Neuronal stem cell (in vitro differentiated cells): ENCODE data around the gene ELK4.
A peak's percentile ranks its signal among the peaks of the same experiment; 100 is the strongest.

Experiments used
- DNase-seq: peaks from one replicate; pipeline ENCODE4 v3.0.0-alpha.2; 2013; ENCODE audit warnings: low spot score
- H2AFZ ChIP-seq: one replicate; pipeline ENCODE4 v1.6.1; 2013; ENCODE audit warnings: mild to moderate bottlenecking, low read length, inconsistent platforms
- H2AK5ac ChIP-seq: 2 replicates; pipeline ENCODE4 v1.6.1; 2013; ENCODE audit warnings: low read depth, mild to moderate bottlenecking, inconsistent platforms, low read length, moderate library complexity, mixed read lengths
- H2BK120ac ChIP-seq: 2 replicates; pipeline ENCODE4 v1.6.1; 2013; ENCODE audit warnings: low read depth, mild to moderate bottlenecking, inconsistent platforms, low read length, moderate library complexity, mixed read lengths
- H2BK12ac ChIP-seq: one replicate; pipeline ENCODE4 v1.6.1; 2013; ENCODE audit warnings: low read length, inconsistent platforms
- H2BK15ac ChIP-seq: 2 replicates; pipeline ENCODE4 v1.6.1; 2013; ENCODE audit warnings: mild to moderate bottlenecking, low read length, inconsistent platforms, mixed read lengths
- H2BK5ac ChIP-seq: one replicate; pipeline ENCODE4 v1.6.1; 2013; ENCODE audit warnings: inconsistent platforms, mild to moderate bottlenecking, low read length, moderate library complexity
- H3K14ac ChIP-seq: one replicate; pipeline ENCODE4 v1.6.1; 2013; ENCODE audit warnings: low read length, inconsistent platforms
- H3K18ac ChIP-seq: 2 replicates; pipeline ENCODE4 v1.6.1; 2013; ENCODE audit warnings: low read length, inconsistent platforms
- H3K23ac ChIP-seq: 2 replicates; pipeline ENCODE4 v1.6.1; 2013; ENCODE audit warnings: low read depth, mild to moderate bottlenecking, mixed read lengths, low read length, inconsistent platforms; ENCODE audit not compliant: poor library complexity
- H3K27ac ChIP-seq: replicated peaks from 3 replicates; pipeline ENCODE4 v1.5.1; 2013; ENCODE audit warnings: low read length, inconsistent platforms
- H3K27me3 ChIP-seq, 3 experiments: 2 replicates each; pipeline ENCODE4 v1.6.1; 2013; ENCODE audit warnings: low read length in 3 of 3, mild to moderate bottlenecking in 2 of 3, inconsistent platforms in 1 of 3, low read depth in 1 of 3, mixed read lengths in 1 of 3, moderate library complexity in 1 of 3; ENCODE audit not compliant: control insufficient read depth in 3 of 3, insufficient read depth in 3 of 3
- H3K36me3 ChIP-seq, 2 donors: replicated peaks in 1 of 2; 2 replicates each; pipeline ENCODE4 v1.6.1; 2013; ENCODE audit warnings: low read length in 2 of 2; ENCODE audit not compliant: control insufficient read depth in 2 of 2, insufficient read depth in 2 of 2
- H3K4ac ChIP-seq: 2 replicates; pipeline ENCODE4 v1.6.1; 2013; ENCODE audit warnings: inconsistent platforms, mild to moderate bottlenecking, low read length, moderate library complexity
- H3K4me1 ChIP-seq, 2 donors: 1 replicate in 1 of 2; 2 replicates in 1 of 2; pipeline ENCODE4 v1.6.1; 2013; ENCODE audit warnings: low read length in 2 of 2, low read depth in 1 of 2; ENCODE audit not compliant: control insufficient read depth in 2 of 2, insufficient read depth in 1 of 2
- H3K4me2 ChIP-seq: one replicate; pipeline ENCODE4 v1.6.1; 2013; ENCODE audit warnings: mild to moderate bottlenecking, low read length, inconsistent platforms; ENCODE audit not compliant: insufficient read depth, poor library complexity, severe bottlenecking
- H3K4me3 ChIP-seq, 2 donors: 2 replicates each; pipeline ENCODE4 v1.5.1; 2013; ENCODE audit warnings: low read length in 2 of 2, mild to moderate bottlenecking in 2 of 2, inconsistent platforms in 1 of 2, moderate library complexity in 1 of 2
- H3K79me1 ChIP-seq: one replicate; pipeline ENCODE4 v1.6.1; 2013; ENCODE audit warnings: low read depth, mild to moderate bottlenecking, inconsistent platforms, low read length, moderate library complexity
- H3K9ac ChIP-seq: one replicate; pipeline ENCODE4 v1.6.1; 2013; ENCODE audit warnings: mild to moderate bottlenecking, low read depth, low read length, inconsistent platforms; ENCODE audit not compliant: poor library complexity
- H3K9me3 ChIP-seq, 2 donors: replicated peaks in 1 of 2; 2 replicates each; pipeline versions ENCODE3 to v1.6.1; 2013; ENCODE audit warnings: low read length in 2 of 2, mild to moderate bottlenecking in 2 of 2, inconsistent platforms in 1 of 2, low read depth in 1 of 2, mixed read lengths in 1 of 2, moderate library complexity in 1 of 2; ENCODE audit not compliant: control insufficient read depth in 2 of 2, insufficient read depth in 1 of 2
- H4K8ac ChIP-seq: one replicate; pipeline ENCODE4 v1.6.1; 2013; ENCODE audit warnings: low read depth, mild to moderate bottlenecking, inconsistent platforms, low read length, moderate library complexity
- H4K91ac ChIP-seq: one replicate; pipeline ENCODE4 v1.6.1; 2013; ENCODE audit warnings: low read length, low read depth, mild to moderate bottlenecking, inconsistent platforms; ENCODE audit not compliant: poor library complexity
- WGBS, 2 donors: extraction: QIAGEN DNeasy Blood & Tissue Kit; methylation state at CpG; one replicate each; pipeline ENCODE4 v1.1.7; 2013; ENCODE audit warnings: missing lambda C conversion rate in 2 of 2, mixed read lengths in 1 of 2; ENCODE audit not compliant: insufficient read length in 2 of 2, insufficient replicate concordance in 1 of 2; ENCODE audit errors: extremely low coverage in 2 of 2; 5-methylcytosine and 5-hydroxymethylcytosine counted together

Gene ELK4

GRCh38 chr1:205650241-205650640 is 18.4 kb upstream of the ELK4 start:
- no peak overlapping the region for H3K27ac ChIP-seq
- H3K27me3 ChIP-seq = no peaks in the 10 kb centered on the region
- H3K4me2 ChIP-seq = no peak overlapping the region
- no peak overlapping the region for H2AFZ ChIP-seq
- no peak overlapping the region for H4K91ac ChIP-seq
- H2BK12ac ChIP-seq = no peak overlapping the region
- peaks cover 0 to 7% of the 10 kb centered on the region in 2 donors for H3K4me1 ChIP-seq
- no peak overlapping the region for H2BK120ac ChIP-seq
- H2BK5ac ChIP-seq = no peak overlapping the region
- no CpG with 5 or more reads among the region's 1 CpG for WGBS, 2 donors
- H3K9ac ChIP-seq = no peak overlapping the region
- no peak overlapping the region for H3K23ac ChIP-seq
- no peak overlapping the region for H3K18ac ChIP-seq
- no peak overlapping the region for H3K4ac ChIP-seq
- no peak overlapping the region for H4K8ac ChIP-seq
- no peak overlapping the region for H3K4me3 ChIP-seq
- no peak overlapping the region for H3K14ac ChIP-seq
- H3K9me3 ChIP-seq = no peaks in the 10 kb centered on the region
- no peak overlapping the region for H2BK15ac ChIP-seq
- H2AK5ac ChIP-seq = no peak overlapping the region
- no peaks in the 10 kb centered on the region for H3K36me3 ChIP-seq
- H3K79me1 ChIP-seq = no peaks in the 10 kb centered on the region
- no peak for DNase-seq

GRCh38 chr1:205645519-205645918 is 13.7 kb upstream of the ELK4 start:
- no peak overlapping the region for H3K4me2 ChIP-seq
- no peak overlapping the region for H2BK12ac ChIP-seq
- H4K91ac ChIP-seq = no peak overlapping the region
- no peaks in the 10 kb centered on the region for H3K79me1 ChIP-seq
- H2BK5ac ChIP-seq = peak overlapping the region; percentile 27
- H3K27ac ChIP-seq = no peak overlapping the region
- H3K4ac ChIP-seq = no peak overlapping the region
- H2AK5ac ChIP-seq = no peak overlapping the region
- no peak overlapping the region for H3K4me3 ChIP-seq
- no peaks in the 10 kb centered on the region for H3K27me3 ChIP-seq
- no peaks in the 10 kb centered on the region for H3K36me3 ChIP-seq
- no peak overlapping the region for H4K8ac ChIP-seq
- H3K9ac ChIP-seq = peak overlapping the region; percentile 26
- H3K23ac ChIP-seq = no peak overlapping the region
- no peak overlapping the region for H3K18ac ChIP-seq
- H2AFZ ChIP-seq = no peak overlapping the region
- H3K9me3 ChIP-seq = no peaks in the 10 kb centered on the region
- WGBS, 2 donors = no CpG with 5 or more reads among the region's 8 CpGs
- peak overlapping the region; percentile 33 for H2BK120ac ChIP-seq
- H2BK15ac ChIP-seq = no peak overlapping the region
- peaks cover 0 to 7% of the 10 kb centered on the region in 2 donors for H3K4me1 ChIP-seq
- no peak for DNase-seq
- no peak overlapping the region for H3K14ac ChIP-seq

- Histone ChIP-seq H3K9ac (no peak overlapping the region), H2AFZ (no peak overlapping the region), H4K8ac (no peak overlapping the region), H4K91ac (no peak overlapping the region), H3K4me1 (no peaks in the 10 kb centered on the region), H3K4ac (no peak overlapping the region), H3K79me1 (no peaks in the 10 kb centered on the region), H2BK5ac (no peak overlapping the region), H3K18ac (no peak overlapping the region), H3K27ac (no peak overlapping the region), H3K27me3 (no peaks in the 10 kb centered on the region), H2AK5ac (no peak overlapping the region), H3K23ac (no peak overlapping the region), H2BK12ac (no peak overlapping the region), H3K4me3 (no peak overlapping the region), H3K4me2 (no peak overlapping the region), H2BK120ac (no peak overlapping the region), H3K36me3 (no peaks in the 10 kb centered on the region), H3K9me3 (no peaks in the 10 kb centered on the region), H2BK15ac (no peak overlapping the region), H3K14ac (no peak overlapping the region)
- WGBS, 2 donors = no CpG with 5 or more reads among the region's 2 CpGs
- no peak for DNase-seq
Observed at GRCh38 chr1:205642679-205643307, 11.0 kb upstream of the ELK4 start.

GRCh38 chr1:205639567-205639966 is 7.8 kb upstream of the ELK4 start:
- H2BK15ac ChIP-seq = no peak overlapping the region

More at GRCh38 chr1:205639567-205639966, 7.8 kb upstream of the ELK4 start:
- H3K4me1 ChIP-seq = peaks cover 0 to 3% of the 10 kb centered on the region in 2 donors
- H2BK12ac ChIP-seq = no peak overlapping the region
- no peak overlapping the region for H2AK5ac ChIP-seq
- H2AFZ ChIP-seq = no peak overlapping the region
- H4K8ac ChIP-seq = no peak overlapping the region
- H3K79me1 ChIP-seq = no peaks in the 10 kb centered on the region
- no peak overlapping the region for H3K27ac ChIP-seq
- no peak overlapping the region for H3K9ac ChIP-seq
- H3K9me3 ChIP-seq = no peaks in the 10 kb centered on the region
- WGBS, 2 donors = no CpG with 5 or more reads among the region's 1 CpG
- no peak overlapping the region for H3K4me3 ChIP-seq
- H2BK120ac ChIP-seq = no peak overlapping the region
- H3K18ac ChIP-seq = no peak overlapping the region
- DNase-seq = no peak
- no peak overlapping the region for H3K4me2 ChIP-seq
- H3K23ac ChIP-seq = no peak overlapping the region
- no peaks in the 10 kb centered on the region for H3K27me3 ChIP-seq
- H3K36me3 ChIP-seq = no peaks in the 10 kb centered on the region
- no peak overlapping the region for H3K14ac ChIP-seq
- H4K91ac ChIP-seq = no peak overlapping the region
- H3K4ac ChIP-seq = no peak overlapping the region
- no peak overlapping the region for H2BK5ac ChIP-seq
